ENCODE results near the gene SUGCT. TPM values are rescaled to one million over a fixed set of nuclear protein-coding genes. Genes with fewer than 3 reads are reported as not detected.

SUGCT gene
- total and polyA plus RNA-seq, 8 donors: 0.73 to 1.9 (median 1.2) TPM

DNA sequence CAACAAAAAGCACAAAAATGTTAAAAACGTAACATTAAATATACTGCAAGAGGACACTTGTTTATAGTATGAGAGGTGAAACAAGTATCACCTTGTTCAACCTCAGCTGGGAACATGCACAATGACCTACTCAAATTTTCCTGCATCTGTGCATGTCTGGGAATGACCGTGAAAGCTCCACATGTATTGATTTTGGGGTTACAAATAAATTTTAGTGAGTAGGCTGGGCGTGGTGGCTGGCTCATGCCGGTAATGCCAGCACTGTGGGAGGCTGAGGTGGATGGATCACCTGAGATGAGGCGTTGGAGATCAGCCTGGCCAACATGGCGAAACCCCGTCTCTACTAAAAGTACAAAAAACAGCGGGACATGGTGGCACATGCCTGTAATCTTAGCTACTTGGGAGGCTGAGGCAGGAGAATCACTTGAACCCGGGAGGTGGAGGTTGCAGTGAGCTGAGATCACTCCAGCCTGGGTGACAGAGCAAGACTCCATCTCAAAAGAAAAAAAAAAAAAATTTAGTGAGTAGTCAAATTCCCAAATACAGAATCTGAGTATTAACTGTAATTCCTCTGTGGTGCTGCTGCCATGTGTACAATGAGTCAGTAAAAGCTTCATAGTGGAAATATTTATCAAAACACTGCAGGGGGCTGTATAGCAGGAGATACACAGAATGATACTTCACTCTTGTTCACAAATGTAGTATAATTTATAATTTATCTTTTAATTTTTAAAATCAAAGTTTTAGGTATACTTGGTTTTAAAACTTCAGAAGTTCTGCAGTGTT is 41.1 kb downstream of the SUGCT start:
- H3K27ac ChIP-seq: no peak overlapping the region
- no peak overlapping the region for H3K4me3 ChIP-seq
- ATAC-seq (peak in 2 of 4 donors; percentile 51 to 70), DNase-seq (peak in 2 of 6 donors; percentile 2 to 15), FAIRE-seq (no peak)
- H3K36me3 ChIP-seq: no peaks in the 10 kb centered on the region
- WGBS, 2 donors: 58 to 68% methylated on average over 9 of the region's 9 CpGs
- TF ChIP-seq, protein P1, sequence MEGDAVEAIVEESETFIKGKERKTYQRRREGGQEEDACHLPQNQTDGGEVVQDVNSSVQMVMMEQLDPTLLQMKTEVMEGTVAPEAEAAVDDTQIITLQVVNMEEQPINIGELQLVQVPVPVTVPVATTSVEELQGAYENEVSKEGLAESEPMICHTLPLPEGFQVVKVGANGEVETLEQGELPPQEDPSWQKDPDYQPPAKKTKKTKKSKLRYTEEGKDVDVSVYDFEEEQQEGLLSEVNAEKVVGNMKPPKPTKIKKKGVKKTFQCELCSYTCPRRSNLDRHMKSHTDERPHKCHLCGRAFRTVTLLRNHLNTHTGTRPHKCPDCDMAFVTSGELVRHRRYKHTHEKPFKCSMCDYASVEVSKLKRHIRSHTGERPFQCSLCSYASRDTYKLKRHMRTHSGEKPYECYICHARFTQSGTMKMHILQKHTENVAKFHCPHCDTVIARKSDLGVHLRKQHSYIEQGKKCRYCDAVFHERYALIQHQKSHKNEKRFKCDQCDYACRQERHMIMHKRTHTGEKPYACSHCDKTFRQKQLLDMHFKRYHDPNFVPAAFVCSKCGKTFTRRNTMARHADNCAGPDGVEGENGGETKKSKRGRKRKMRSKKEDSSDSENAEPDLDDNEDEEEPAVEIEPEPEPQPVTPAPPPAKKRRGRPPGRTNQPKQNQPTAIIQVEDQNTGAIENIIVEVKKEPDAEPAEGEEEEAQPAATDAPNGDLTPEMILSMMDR (IDR thresholded peaks at IDR 0.05): no peak
- H3K27me3 ChIP-seq: no peaks in the 10 kb centered on the region
- H3K9me3 ChIP-seq: no peaks in the 10 kb centered on the region
- H3K4me1 ChIP-seq: no peaks in the 10 kb centered on the region
- intact Hi-C loops (cut with DNase I): no loop called here

GRCh38 chr7:40177071-40177470 is 42.3 kb downstream of the SUGCT start:
- H3K36me3 ChIP-seq: no peaks in the 10 kb centered on the region
- 86 to 93% methylated on average over 5 of the region's 5 CpGs for WGBS, 2 donors
- DNase-seq: no peak
- H3K27ac ChIP-seq: no peak overlapping the region
- TF ChIP-seq, protein P1 (IDR thresholded peaks at IDR 0.05): no peak
- no peaks in the 10 kb centered on the region for H3K4me1 ChIP-seq
- no peaks in the 10 kb centered on the region for H3K9me3 ChIP-seq
- no peaks in the 10 kb centered on the region for H3K27me3 ChIP-seq
- ATAC-seq: no peak
- no peak overlapping the region for H3K4me3 ChIP-seq
- intact Hi-C loops (cut with DNase I): no loop called here
- no peak for FAIRE-seq

DNA sequence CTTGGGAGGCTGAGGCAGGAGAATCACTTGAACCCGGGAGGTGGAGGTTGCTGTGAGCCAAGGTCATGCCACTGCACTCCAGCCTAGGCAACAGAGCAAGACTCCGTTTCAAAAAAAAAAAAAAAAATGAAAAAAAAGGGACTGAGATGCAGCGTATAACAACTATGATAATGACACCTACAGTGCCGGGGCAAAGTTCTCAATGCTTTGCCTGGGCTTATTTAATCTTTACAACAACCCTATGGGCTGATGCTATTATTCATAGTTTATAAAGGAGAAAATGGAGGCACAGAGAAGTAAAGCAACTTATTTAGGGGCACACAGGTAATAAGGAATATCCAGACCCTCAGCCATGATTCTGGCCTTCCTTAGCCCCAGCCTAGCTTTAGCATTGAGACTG is 47.6 kb downstream of the SUGCT start:
- no peak for ATAC-seq
- H3K4me1 ChIP-seq: no peaks in the 10 kb centered on the region
- 89% methylated on average over 4 of the region's 4 CpGs for WGBS, 2 donors
- H3K4me3 ChIP-seq: no peak overlapping the region
- no peak for FAIRE-seq
- TF ChIP-seq, protein P1 (IDR thresholded peaks at IDR 0.05): no peak
- no peaks in the 10 kb centered on the region for H3K27me3 ChIP-seq
- no peaks in the 10 kb centered on the region for H3K36me3 ChIP-seq
- H3K9me3 ChIP-seq: no peaks in the 10 kb centered on the region
- intact Hi-C loops (cut with DNase I): no loop called here
- H3K27ac ChIP-seq: no peak overlapping the region
- no peak for DNase-seq

DNA sequence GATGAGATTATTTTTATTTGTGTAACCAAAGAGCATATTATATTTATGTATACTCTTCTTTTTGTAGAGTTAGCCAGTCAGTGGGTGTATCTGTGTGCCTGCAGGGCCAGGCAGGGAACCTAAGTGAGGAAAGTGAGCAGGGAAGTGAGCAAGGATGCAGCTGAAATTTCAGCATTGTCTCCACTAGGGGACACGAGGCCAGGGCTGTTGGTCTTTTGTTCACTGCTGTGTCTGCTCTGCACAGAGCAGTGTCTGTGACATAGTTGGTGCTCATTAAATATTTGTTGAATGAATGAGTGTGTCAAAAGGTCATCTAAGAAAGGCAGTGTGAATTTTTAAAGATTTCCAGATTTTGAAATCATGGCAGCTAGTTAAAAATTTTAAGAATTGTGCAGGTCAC is 51.8 kb downstream of the SUGCT start:
- no peaks in the 10 kb centered on the region for H3K4me1 ChIP-seq
- no peaks in the 10 kb centered on the region for H3K9me3 ChIP-seq
- no peak for FAIRE-seq
- no peak for ATAC-seq
- intact Hi-C loops (cut with DNase I): no loop called here
- no peaks in the 10 kb centered on the region for H3K27me3 ChIP-seq
- 78 to 83% methylated on average over 1 of the region's 1 CpG for WGBS, 2 donors
- no peak overlapping the region for H3K4me3 ChIP-seq
- no peak for DNase-seq
- H3K36me3 ChIP-seq: no peaks in the 10 kb centered on the region
- H3K27ac ChIP-seq: no peak overlapping the region
- TF ChIP-seq, protein P1 (IDR thresholded peaks at IDR 0.05): no peak

DNA sequence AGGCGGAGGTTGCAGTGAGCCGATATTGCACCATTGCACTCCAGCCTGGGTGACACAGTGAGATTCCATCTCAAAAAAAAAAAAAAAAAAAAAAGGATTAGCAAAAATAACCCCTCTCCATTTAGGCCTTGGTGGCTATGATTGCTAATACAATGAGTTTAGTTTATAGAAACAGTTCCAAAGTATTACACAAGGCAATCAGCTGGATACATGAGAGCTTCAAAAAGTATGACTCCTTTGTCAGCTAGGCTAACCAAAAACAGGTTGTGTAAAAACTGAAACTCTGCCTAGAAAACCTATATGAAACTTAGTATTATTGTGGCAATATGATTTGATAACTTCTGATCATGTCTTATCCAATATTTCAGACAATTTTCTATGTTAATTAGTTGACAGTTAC is 57.2 kb downstream of the SUGCT start:
- Histone ChIP-seq H3K27me3 (no peaks in the 10 kb centered on the region), H3K4me3 (no peak overlapping the region), H3K36me3 (no peaks in the 10 kb centered on the region), H3K4me1 (no peaks in the 10 kb centered on the region), H3K9me3 (no peaks in the 10 kb centered on the region), H3K27ac (no peak overlapping the region)
- intact Hi-C loops (cut with DNase I): no loop called here
- FAIRE-seq (no peak), DNase-seq (no peak), ATAC-seq (no peak)
- WGBS, 2 donors: 98 to 100% methylated on average over 2 of the region's 2 CpGs
- TF ChIP-seq, protein P1 (IDR thresholded peaks at IDR 0.05): no peak
